HG02885 (cell line): Measurements from ENCODE around the gene MBD4.
"Not testable (repeated sequence)": the region's sequence is repeated elsewhere in the genome, so short reads cannot be mapped to it uniquely, and the experiment has no call there.

Source experiments
- ATAC-seq: cut with Tn5 transposase; IDR thresholded peaks from one replicate; pipeline ENCODE4 v1.9.1; 2021; ENCODE audit warnings: mild to moderate bottlenecking; ENCODE audit not compliant: unreplicated experiment, poor library complexity

The MBD4 gene

GRCh38 chr3:129413687-129414506 lies 25.9 kb downstream of the MBD4 start:
- peak; percentile 90 for ATAC-seq

- ATAC-seq: not testable (repeated sequence)
These were observed 26.5 kb downstream of the MBD4 start for GRCh38 chr3:129413238-129413637.

- no peak for ATAC-seq
These were observed 27.1 kb downstream of the MBD4 start for GRCh38 chr3:129412542-129413198.

- ATAC-seq: no peak
These were observed 28.8 kb downstream of the MBD4 start for GRCh38 chr3:129410971-129411370.

GRCh38 chr3:129409541-129409940 lies 30.2 kb downstream of the MBD4 start:
- no peak for ATAC-seq

- ATAC-seq: no peak
These were observed 35.1 kb downstream of the MBD4 start for GRCh38 chr3:129404610-129405009.

GRCh38 chr3:129404130-129404529 lies 35.6 kb downstream of the MBD4 start:
- ATAC-seq: no peak

GRCh38 chr3:129403450-129403849 lies 36.3 kb downstream of the MBD4 start:
- ATAC-seq: no peak

GRCh38 chr3:129402616-129403015 lies 37.1 kb downstream of the MBD4 start:
- ATAC-seq: no peak

GRCh38 chr3:129402210-129402609 lies 37.5 kb downstream of the MBD4 start:
- no peak for ATAC-seq

GRCh38 chr3:129399895-129400357 lies 39.8 kb downstream of the MBD4 start:
- no peak for ATAC-seq

GRCh38 chr3:129399145-129399894 lies 40.4 kb downstream of the MBD4 start:
- peak; percentile 89 for ATAC-seq

GRCh38 chr3:129398803-129399144 lies 41.0 kb downstream of the MBD4 start:
- ATAC-seq: peak; percentile 12

GRCh38 chr3:129393760-129394564 lies 45.8 kb downstream of the MBD4 start:
- ATAC-seq: not testable (repeated sequence)

GRCh38 chr3:129393271-129393670 lies 46.5 kb downstream of the MBD4 start:
- ATAC-seq: no peak

GRCh38 chr3:129392106-129392887 lies 47.5 kb downstream of the MBD4 start:
- ATAC-seq: not testable (repeated sequence)

GRCh38 chr3:129391583-129391982 lies 48.2 kb downstream of the MBD4 start:
- not testable (repeated sequence) for ATAC-seq

- no peak for ATAC-seq
These were observed 50.2 kb downstream of the MBD4 start for GRCh38 chr3:129389572-129389937.

GRCh38 chr3:129388791-129389571 lies 50.8 kb downstream of the MBD4 start:
- not testable (repeated sequence) for ATAC-seq
